Stimulated activated naive B cell treated with anti-CD40 and anti-IgM and Interleukin-4, amounts not matched to agents 10 μg/mL and 1 μg/mL and 100 μg/mL, for 72 hours (primary cell): Measurements from ENCODE around the gene HES5.
A peak's percentile ranks its signal among the peaks of the same experiment; 100 is the strongest.
"Not testable (repeated sequence)": the region's sequence is repeated elsewhere in the genome, so short reads cannot be mapped to it uniquely, and the experiment has no call there.

Source experiments
- ATAC-seq, 2 donors: fragments of 150-1000 bp; cut with Tn5 transposase; replicated peaks; 2 replicates each; pipeline ENCODE4 v1.10.0; 2021; ENCODE audit warnings: moderate library complexity in 1 of 2
- DNase-seq: peaks from one replicate; pipeline ENCODE4 v3.0.0; 2021
- H3K27ac Mint-ChIP-seq: one replicate; pipeline ENCODE4 v1.8.0; 2022; ENCODE audit warnings: mild to moderate bottlenecking, mixed read lengths
- H3K27me3 Mint-ChIP-seq, 2 donors: one replicate each; pipeline ENCODE4 v1.8.0; 2022; ENCODE audit warnings: mixed read lengths in 2 of 2
- H3K36me3 Mint-ChIP-seq, 2 donors: one replicate each; pipeline ENCODE4 v1.8.0; 2022; ENCODE audit warnings: mixed read lengths in 2 of 2, mild to moderate bottlenecking in 1 of 2
- H3K4me1 Mint-ChIP-seq, 2 donors: one replicate each; pipeline ENCODE4 v1.8.0; 2022; ENCODE audit warnings: mixed read lengths in 2 of 2, mild to moderate bottlenecking in 1 of 2
- H3K4me3 Mint-ChIP-seq, 2 donors: one replicate each; pipeline ENCODE4 v1.8.0; 2022; ENCODE audit warnings: mild to moderate bottlenecking in 2 of 2, mixed read lengths in 2 of 2, moderate library complexity in 1 of 2
- H3K9me3 Mint-ChIP-seq, 2 donors: one replicate each; pipeline ENCODE4 v1.8.0; 2022; ENCODE audit warnings: mixed read lengths in 2 of 2, mild to moderate bottlenecking in 1 of 2

The HES5 gene, protein sequence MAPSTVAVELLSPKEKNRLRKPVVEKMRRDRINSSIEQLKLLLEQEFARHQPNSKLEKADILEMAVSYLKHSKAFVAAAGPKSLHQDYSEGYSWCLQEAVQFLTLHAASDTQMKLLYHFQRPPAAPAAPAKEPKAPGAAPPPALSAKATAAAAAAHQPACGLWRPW

DNA sequence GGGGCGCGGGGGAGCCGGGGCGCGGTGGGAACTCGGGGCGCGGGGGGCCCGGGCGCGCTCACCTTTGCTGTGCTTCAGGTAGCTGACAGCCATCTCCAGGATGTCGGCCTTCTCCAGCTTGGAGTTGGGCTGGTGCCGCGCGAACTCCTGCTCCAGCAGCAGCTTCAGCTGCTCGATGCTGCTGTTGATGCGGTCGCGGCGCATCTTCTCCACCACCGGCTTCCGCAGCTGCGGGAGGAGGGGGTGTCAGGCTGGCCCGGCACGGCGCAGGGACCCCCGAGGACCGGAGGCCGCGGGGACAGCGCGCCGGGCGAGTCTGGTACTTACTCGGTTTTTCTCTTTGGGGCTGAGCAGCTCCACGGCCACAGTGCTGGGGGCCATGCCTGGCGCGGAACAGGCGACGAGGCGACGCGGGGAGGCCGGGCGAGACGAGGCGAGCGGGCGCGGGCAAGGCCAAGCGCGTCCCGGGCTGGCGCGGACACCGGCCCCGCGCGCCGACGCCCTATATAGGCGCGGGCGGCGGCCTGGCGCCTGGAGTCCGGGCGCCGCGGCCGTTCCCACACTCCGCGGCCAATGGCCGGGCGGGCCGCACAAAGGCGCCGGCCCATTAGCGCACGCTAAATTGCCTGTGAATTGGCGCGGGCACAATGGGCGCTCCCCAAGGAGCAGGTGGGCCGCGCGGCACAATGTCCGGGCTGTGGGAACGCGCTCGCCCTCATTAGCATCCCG lies at the start of gene HES5:
Gene HES5, minus strand, starts transcription at position 480 of the 729 bp plus-strand sequence. Its CDS starts 99 bp downstream, at position 381.
- Mint-ChIP-seq H3K27me3 (peaks cover 22 to 41% of the 10 kb centered on the region in 2 donors), H3K27ac (peak within 1 kb of the TSS; percentile 47), H3K36me3 (peaks cover 2 to 3% of the 10 kb centered on the region in 2 donors), H3K9me3 (no peaks in the 10 kb centered on the region), H3K4me3 (peak within 1 kb of the TSS; percentile 77 to 84), H3K4me1 (peaks cover 23 to 33% of the 10 kb centered on the region in 2 donors)
- ATAC-seq: no peak
- DNase-seq: no peak

- H3K4me3 Mint-ChIP-seq: peak overlapping the region; percentile 69 to 73
- H3K36me3 Mint-ChIP-seq: peaks cover 8 to 24% of the 10 kb centered on the region in 2 donors
- peaks cover 56 to 90% of the 10 kb centered on the region in 2 donors for H3K4me1 Mint-ChIP-seq
- peak overlapping the region; percentile 85 for H3K27ac Mint-ChIP-seq
- ATAC-seq (no peak), DNase-seq (no peak)
- H3K27me3 Mint-ChIP-seq: no peaks in the 10 kb centered on the region
- H3K9me3 Mint-ChIP-seq: peaks cover 10 to 13% of the 10 kb centered on the region in 2 donors
Measured at GRCh38 chr1:2578758-2579118, 48.7 kb upstream of the HES5 start.

DNA sequence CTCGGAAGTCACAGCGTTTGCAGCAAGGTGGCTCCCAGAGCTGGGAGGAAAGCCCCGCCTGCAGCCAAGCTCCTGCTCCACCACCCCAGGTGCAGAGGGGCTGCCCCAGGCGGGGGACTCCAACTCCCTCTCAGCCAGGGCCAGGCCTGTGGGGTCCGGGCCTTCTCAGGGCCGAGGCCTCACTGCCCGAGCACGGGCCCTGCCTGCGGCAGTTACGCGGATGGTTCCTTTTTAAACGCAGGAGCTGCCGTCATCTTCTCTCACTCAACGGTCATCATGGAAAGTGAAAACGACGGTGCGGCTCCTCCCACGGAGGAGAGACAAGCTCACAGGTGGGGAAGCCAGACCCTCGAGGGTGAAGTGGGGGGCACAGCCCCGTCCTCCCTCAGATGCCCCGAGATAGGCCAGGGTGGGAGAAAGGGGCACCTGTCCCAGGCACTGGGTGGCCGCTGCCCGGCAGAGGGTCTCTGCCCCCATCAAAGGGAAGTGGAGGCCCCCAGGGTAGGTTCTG lies 47.6 kb upstream of the HES5 start:
- Mint-ChIP-seq H3K36me3 (peaks cover 16 to 34% of the 10 kb centered on the region in 2 donors), H3K4me3 (peak overlapping the region; percentile 69 to 73), H3K27ac (peak overlapping the region; percentile 85), H3K4me1 (peaks cover 57 to 89% of the 10 kb centered on the region in 2 donors), H3K9me3 (peaks cover 19 to 23% of the 10 kb centered on the region in 2 donors)
- H3K27me3 Mint-ChIP-seq, DNase-seq: not testable (repeated sequence)
- peak; percentile 38 to 40 for ATAC-seq

DNA sequence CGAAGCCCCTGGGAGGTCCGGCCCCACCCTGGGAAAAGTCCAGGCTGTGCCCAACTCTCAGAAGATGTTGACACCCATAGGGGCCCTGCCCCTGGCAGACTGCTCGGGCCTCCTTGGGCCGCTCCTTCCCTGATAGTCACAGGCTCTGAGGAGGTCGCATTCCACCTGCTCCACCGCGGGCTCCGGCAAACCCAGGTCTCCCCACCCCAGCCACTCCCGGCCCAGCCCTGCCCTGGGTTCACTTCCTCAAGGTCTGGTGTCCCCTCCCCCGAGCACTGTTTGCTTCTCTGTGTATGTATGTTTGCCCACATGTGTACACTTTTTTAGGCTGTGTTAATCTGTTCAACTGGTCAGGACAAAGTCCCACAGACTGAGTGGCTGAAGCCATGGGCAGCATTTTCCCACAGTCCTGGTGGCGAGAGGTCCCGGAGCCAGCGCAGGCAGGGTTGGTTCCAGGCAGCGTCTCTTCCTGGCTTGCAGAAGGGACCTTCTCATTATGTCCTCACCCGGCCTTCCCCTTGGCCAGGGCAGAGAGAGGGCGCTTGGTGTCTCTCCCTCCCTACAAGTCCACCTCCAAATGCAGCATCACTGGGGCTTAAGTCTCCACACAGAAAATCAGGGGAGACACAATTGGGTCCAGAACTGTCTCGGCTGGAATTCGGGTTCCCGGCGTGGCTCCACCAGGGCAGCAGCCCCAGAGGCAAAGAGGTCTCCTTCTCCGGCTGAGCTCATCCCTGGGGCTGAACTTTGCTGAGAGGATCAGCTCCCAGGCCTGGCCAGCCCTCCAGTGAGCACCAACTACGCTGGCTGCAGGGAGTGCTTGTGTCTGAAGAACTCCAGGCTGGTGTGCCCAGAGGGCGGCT lies 46.0 kb upstream of the HES5 start:
- no peak for DNase-seq
- peak overlapping the region; percentile 85 for H3K27ac Mint-ChIP-seq
- H3K27me3 Mint-ChIP-seq: no peaks in the 10 kb centered on the region
- H3K4me1 Mint-ChIP-seq: peaks cover 46 to 73% of the 10 kb centered on the region in 2 donors
- peak overlapping the region; percentile 61 to 73 for H3K4me3 Mint-ChIP-seq
- peak; percentile 17 to 25 for ATAC-seq
- H3K36me3 Mint-ChIP-seq: peaks cover 16 to 27% of the 10 kb centered on the region in 2 donors
- peaks cover 19 to 26% of the 10 kb centered on the region in 2 donors for H3K9me3 Mint-ChIP-seq

DNA sequence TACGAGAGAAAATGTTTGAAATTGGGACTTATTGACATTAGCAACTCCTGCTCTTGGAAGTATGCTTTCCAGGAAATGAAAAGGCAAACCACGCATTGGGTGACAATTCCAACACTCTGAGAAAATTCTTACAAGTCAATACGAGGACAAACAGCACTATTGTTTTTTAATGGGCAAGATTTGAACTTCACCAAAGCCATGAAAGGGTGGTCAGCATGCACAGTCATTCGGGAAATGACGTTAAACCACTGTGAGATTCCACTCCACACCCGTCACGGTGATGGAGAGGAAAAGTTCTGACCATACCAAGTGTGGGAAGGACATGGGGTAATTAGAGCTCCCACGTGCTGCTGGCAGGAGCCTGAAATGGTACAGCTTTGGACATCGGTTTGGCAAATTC lies 44.3 kb upstream of the HES5 start:
- H3K9me3 Mint-ChIP-seq: peaks cover 19 to 22% of the 10 kb centered on the region in 2 donors
- H3K4me3 Mint-ChIP-seq: no peak overlapping the region
- H3K27me3 Mint-ChIP-seq: no peaks in the 10 kb centered on the region
- ATAC-seq (no peak), DNase-seq (no peak)
- H3K36me3 Mint-ChIP-seq: peaks cover 25 to 42% of the 10 kb centered on the region in 2 donors
- peaks cover 34 to 62% of the 10 kb centered on the region in 2 donors for H3K4me1 Mint-ChIP-seq
- no peak overlapping the region for H3K27ac Mint-ChIP-seq

DNA sequence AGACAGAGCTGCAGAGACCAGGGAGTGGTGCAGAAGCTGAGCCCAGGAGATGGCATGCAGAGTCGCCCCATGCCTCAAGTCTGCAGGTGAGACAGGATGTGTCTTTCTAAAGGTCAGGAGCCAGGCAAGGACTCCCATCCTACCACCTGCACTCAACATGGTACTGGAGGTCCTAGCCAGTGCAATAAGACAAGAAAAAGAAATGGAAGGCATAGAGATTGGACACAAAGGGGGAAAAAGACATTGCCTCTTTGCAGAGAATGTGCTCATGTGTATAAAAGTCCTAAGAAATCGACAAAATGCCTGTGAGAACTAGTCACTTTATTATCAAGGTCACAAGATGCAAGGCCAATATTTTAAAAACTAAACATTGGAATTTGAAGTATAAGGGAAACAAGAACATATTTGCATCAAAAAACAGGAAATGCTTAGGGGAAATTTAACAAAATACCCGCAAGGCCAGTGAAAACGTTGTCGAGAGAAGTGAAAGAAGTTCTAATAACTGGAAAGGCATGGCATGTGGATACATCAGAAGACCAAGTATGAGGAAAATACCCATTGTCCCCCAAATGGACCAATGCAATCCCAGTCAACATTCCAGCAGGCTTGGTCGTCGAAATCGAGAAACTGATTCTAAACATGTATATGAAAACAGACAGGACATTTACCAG lies 43.3 kb upstream of the HES5 start:
- Mint-ChIP-seq H3K27ac (no peak overlapping the region), H3K9me3 (peaks cover 16 to 18% of the 10 kb centered on the region in 2 donors), H3K36me3 (peaks cover 24 to 42% of the 10 kb centered on the region in 2 donors), H3K4me1 (peaks cover 26 to 53% of the 10 kb centered on the region in 2 donors), H3K27me3 (no peaks in the 10 kb centered on the region), H3K4me3 (peak overlapping the region in 1 of 2 donors; percentile 14)
- no peak for ATAC-seq
- DNase-seq: no peak

- ATAC-seq: no peak
- Mint-ChIP-seq H3K27me3 (no peaks in the 10 kb centered on the region), H3K36me3 (peaks cover 30 to 47% of the 10 kb centered on the region in 2 donors), H3K4me3 (no peak overlapping the region), H3K4me1 (peaks cover 21 to 43% of the 10 kb centered on the region in 2 donors), H3K27ac (no peak overlapping the region), H3K9me3 (peaks cover 16 to 18% of the 10 kb centered on the region in 2 donors)
- DNase-seq: no peak
Measured at GRCh38 chr1:2571348-2571747, 41.3 kb upstream of the HES5 start.

GRCh38 chr1:2570332-2570731 lies 40.3 kb upstream of the HES5 start:
- Mint-ChIP-seq H3K36me3 (peaks cover 32 to 48% of the 10 kb centered on the region in 2 donors), H3K27ac (peak overlapping the region; percentile 56), H3K4me3 (no peak overlapping the region), H3K27me3 (no peaks in the 10 kb centered on the region), H3K4me1 (peaks cover 17 to 42% of the 10 kb centered on the region in 2 donors), H3K9me3 (peaks cover 16 to 18% of the 10 kb centered on the region in 2 donors)
- no peak for DNase-seq
- no peak for ATAC-seq

DNA sequence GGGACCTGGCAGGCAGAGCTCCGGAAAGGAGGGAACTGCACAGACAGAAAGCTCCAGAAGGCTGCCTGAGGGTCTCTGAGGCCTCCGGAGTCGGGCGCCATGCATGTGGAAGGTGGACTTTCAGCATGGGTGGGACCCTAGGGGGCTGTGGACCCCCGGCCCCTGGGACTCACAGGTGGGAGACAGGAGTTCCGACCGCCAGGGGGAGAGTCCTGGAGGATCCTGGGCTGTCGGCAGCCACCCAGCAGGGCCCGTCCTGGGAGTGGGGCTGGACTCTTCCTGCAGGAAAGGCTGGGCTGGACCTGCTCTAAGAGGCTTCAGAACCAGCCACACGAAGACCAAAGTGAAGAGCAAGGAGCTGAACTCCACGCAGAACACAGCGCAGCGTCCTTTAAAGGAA lies 39.6 kb upstream of the HES5 start:
- not testable (repeated sequence) for H3K4me3 Mint-ChIP-seq, DNase-seq, ATAC-seq, H3K27ac Mint-ChIP-seq, H3K27me3 Mint-ChIP-seq
- Mint-ChIP-seq H3K9me3 (peaks cover 15 to 18% of the 10 kb centered on the region in 2 donors), H3K36me3 (peaks cover 37 to 52% of the 10 kb centered on the region in 2 donors), H3K4me1 (peaks cover 22 to 48% of the 10 kb centered on the region in 2 donors)

GRCh38 chr1:2569060-2569459 lies 39.0 kb upstream of the HES5 start:
- H3K4me3 Mint-ChIP-seq: peak overlapping the region in 1 of 2 donors; percentile 13
- ATAC-seq (no peak), DNase-seq (no peak)
- H3K9me3 Mint-ChIP-seq: peaks cover 12 to 16% of the 10 kb centered on the region in 2 donors
- H3K27ac Mint-ChIP-seq: peak overlapping the region; percentile 86
- peaks cover 23 to 52% of the 10 kb centered on the region in 2 donors for H3K4me1 Mint-ChIP-seq
- H3K36me3 Mint-ChIP-seq: peaks cover 40 to 54% of the 10 kb centered on the region in 2 donors
- H3K27me3 Mint-ChIP-seq: no peaks in the 10 kb centered on the region

DNA sequence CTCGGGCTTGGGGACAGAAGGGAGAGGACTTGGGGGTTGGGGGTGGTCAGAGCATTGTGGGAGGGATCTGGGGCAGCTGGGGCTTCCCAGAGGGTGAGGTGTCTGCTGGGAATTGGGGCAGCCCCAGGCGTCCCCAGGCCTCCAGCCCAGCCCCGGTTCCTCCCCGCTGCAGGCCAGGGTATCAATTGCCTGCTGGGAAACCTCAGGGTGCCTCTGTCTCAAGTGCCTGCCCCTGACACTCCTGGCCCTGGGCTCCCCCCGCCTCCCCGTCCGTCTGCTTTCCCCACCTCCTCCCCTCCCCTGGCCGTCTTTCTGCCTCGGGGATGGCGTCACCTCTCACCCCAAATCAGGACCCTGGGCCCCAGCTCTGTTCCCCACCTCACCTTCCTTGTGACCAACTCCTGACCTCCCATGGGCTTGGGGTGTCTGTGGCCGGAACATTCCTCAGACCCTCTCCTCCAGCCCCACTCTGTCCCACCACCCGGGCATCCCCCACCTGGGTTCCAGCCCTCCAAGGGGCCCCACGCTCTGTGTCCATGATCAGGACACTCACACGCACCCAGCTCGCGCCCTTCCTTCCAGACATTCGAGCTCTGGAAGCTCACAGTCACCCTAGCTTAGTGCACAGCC lies 38.2 kb upstream of the HES5 start:
- Mint-ChIP-seq H3K4me3 (peak overlapping the region in 1 of 2 donors; percentile 44), H3K4me1 (peaks cover 22 to 52% of the 10 kb centered on the region in 2 donors), H3K27ac (peak overlapping the region; percentile 67), H3K36me3 (peaks cover 36 to 55% of the 10 kb centered on the region in 2 donors)
- H3K9me3 Mint-ChIP-seq, H3K27me3 Mint-ChIP-seq, DNase-seq: not testable (repeated sequence)
- ATAC-seq: peak; percentile 26 to 36

DNA sequence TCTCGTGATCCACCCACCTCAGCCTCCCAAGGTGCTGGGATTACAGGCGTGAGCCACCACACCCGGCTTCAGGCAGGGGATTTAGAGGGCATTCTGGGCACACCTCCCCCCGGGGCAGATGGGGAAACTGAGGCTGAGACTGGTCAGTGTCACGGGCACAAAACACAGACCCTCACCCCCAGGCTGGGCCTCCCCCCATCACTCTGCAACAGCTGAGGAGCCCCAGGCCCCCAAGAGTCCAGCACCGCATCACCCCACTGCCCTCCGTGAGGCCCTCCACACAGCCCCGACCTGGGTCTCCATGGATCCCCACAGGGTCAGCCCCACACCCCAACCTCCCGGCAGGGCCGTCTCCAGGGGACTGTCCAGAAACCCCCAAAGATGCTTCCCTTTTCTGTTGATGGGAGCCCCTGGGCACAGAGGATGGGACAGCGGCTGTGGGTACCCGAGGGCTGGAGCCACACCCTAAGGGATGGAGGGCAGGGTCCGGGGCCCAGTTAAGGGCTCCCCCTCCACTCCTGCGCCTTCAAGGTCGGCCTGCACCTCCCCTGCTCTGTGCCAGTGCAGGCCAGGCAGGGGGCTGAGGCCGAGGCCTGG lies 37.1 kb upstream of the HES5 start:
- H3K36me3 Mint-ChIP-seq: peaks cover 34 to 54% of the 10 kb centered on the region in 2 donors
- no peak for DNase-seq

More for the DNA sequence above, 37.1 kb upstream of the HES5 start:
- Mint-ChIP-seq H3K27me3 (no peaks in the 10 kb centered on the region), H3K27ac (peak overlapping the region; percentile 94), H3K4me3 (peak overlapping the region in 1 of 2 donors; percentile 61), H3K4me1 (peaks cover 20 to 55% of the 10 kb centered on the region in 2 donors), H3K9me3 (no peaks in the 10 kb centered on the region)
- peak; percentile 13 to 16 for ATAC-seq
